Hepatocyte (in vitro differentiated cells): ENCODE measurements around the gene TCEANC2. TPM values are rescaled to one million over a fixed set of nuclear protein-coding genes. Genes with fewer than 3 reads are reported as not detected.

Experiments
- DNase-seq: peaks from one replicate; pipeline ENCODE4 v3.0.0-alpha.2; 2016; ENCODE audit warnings: low spot score
- H2AFZ ChIP-seq: fragments of 200-600 bp; sonication (generic); 2 replicates; pipeline ENCODE4 v1.6.0; 2016; ENCODE audit warnings: antibody characterized with exemption, mild to moderate bottlenecking
- H3K27ac ChIP-seq: fragments of 200-600 bp; sonication (generic); 2 replicates; pipeline ENCODE4 v1.5.1; 2016; ENCODE audit warnings: mild to moderate bottlenecking
- H3K27me3 ChIP-seq: fragments of 200-600 bp; sonication (generic); 2 replicates; pipeline ENCODE4 v1.6.1; 2016
- H3K36me3 ChIP-seq: fragments of 200-600 bp; sonication (generic); replicated peaks from 2 replicates; pipeline ENCODE4 v1.5.1; 2016; ENCODE audit warnings: low read depth; ENCODE audit not compliant: insufficient read depth
- H3K4me1 ChIP-seq: fragments of 200-600 bp; sonication (generic); 2 replicates; pipeline ENCODE4 v1.5.1; 2016; ENCODE audit warnings: mild to moderate bottlenecking, moderate library complexity; ENCODE audit not compliant: insufficient read depth
- H3K4me2 ChIP-seq: fragments of 200-600 bp; sonication (generic); 2 replicates; pipeline ENCODE4 v1.6.0; 2016
- H3K4me3 ChIP-seq: fragments of 200-600 bp; sonication (generic); 2 replicates; pipeline ENCODE4 v1.5.1; 2016; ENCODE audit warnings: mild to moderate bottlenecking
- H3K79me2 ChIP-seq: fragments of 200-600 bp; sonication (generic); 2 replicates; pipeline ENCODE4 v1.6.0; 2017; ENCODE audit warnings: mild to moderate bottlenecking
- H3K9me2 ChIP-seq: fragments of 200-600 bp; sonication (generic); replicated peaks from 2 replicates; pipeline ENCODE4 v1.6.0; 2017; ENCODE audit warnings: mild to moderate bottlenecking; ENCODE audit not compliant: insufficient read depth
- H3K9me3 ChIP-seq: fragments of 200-600 bp; sonication (generic); 2 replicates; pipeline ENCODE4 v1.5.1; 2016; ENCODE audit warnings: low read depth, mild to moderate bottlenecking
- H4K20me1 ChIP-seq: fragments of 200-600 bp; sonication (generic); 2 replicates; pipeline ENCODE4 v1.6.0; 2016; ENCODE audit warnings: mild to moderate bottlenecking; ENCODE audit not compliant: insufficient read depth, poor library complexity, severe bottlenecking
- CTCF ChIP-seq: fragments of 200-600 bp; sonication (generic); IDR thresholded peaks from 2 replicates; pipeline ENCODE4 v1.5.1; 2016; ENCODE audit warnings: antibody characterized with exemption, mild to moderate bottlenecking; ENCODE audit not compliant: poor library complexity
- EZH2 ChIP-seq: fragments of 200-600 bp; sonication (generic); IDR thresholded peaks from 2 replicates; pipeline ENCODE4 v1.6.1; 2016; ENCODE audit warnings: antibody characterized with exemption, mild to moderate bottlenecking, borderline replicate concordance
- EZH2phosphoT487 ChIP-seq: fragments of 200-600 bp; sonication (generic); IDR thresholded peaks from one replicate; pipeline ENCODE4 v1.6.1; 2018; ENCODE audit warnings: antibody characterized with exemption, mild to moderate bottlenecking, low read depth, moderate library complexity; ENCODE audit not compliant: unreplicated experiment, severe bottlenecking
- WGBS: methylation state at CpG from one replicate; pipeline ENCODE4 v1.1.6; 2016; ENCODE audit warnings: low lambda C conversion rate; ENCODE audit errors: missing lambda C conversion rate; 5-methylcytosine and 5-hydroxymethylcytosine counted together
- polyA plus RNA-seq: library from polyadenylated mRNA; unstranded; fragments of >200 nt; fragmentation: Nextera tagmentation; extraction: Ambion mirVana; gene quantifications from 2 replicates; pipeline ENCODE4 v1.2.1, GENCODE V29; 2016
- total RNA-seq: library from RNA; depleted of rRNA; stranded (reverse); fragments of >200 nt; gene quantifications from 2 replicates; pipeline ENCODE4 v1.2.3, GENCODE V29; 2014

The TCEANC2 gene
- total and polyA plus RNA-seq, 2 experiments from 2014 or later: 3.0 to 3.2 TPM

- 60% methylated on average over 5 of the region's 5 CpGs for WGBS
- Histone ChIP-seq H3K79me2 (no peaks in the 10 kb centered on the region), H3K4me2 (no peak overlapping the region), H3K27ac (no peak overlapping the region), H3K4me3 (no peak overlapping the region), H3K36me3 (no peaks in the 10 kb centered on the region), H3K27me3 (no peaks in the 10 kb centered on the region), H2AFZ (no peak overlapping the region), H3K9me3 (no peaks in the 10 kb centered on the region), H3K4me1 (peaks cover 8% of the 10 kb centered on the region), H3K9me2 (no peaks in the 10 kb centered on the region), H4K20me1 (no peaks in the 10 kb centered on the region)
- DNase-seq: no peak
- TF ChIP-seq CTCF (no peak), EZH2 (no peak), EZH2phosphoT487 (no peak)
These were observed 82.2 kb downstream of the TCEANC2 start for GRCh38 chr1:54135436-54136120.

GRCh38 chr1:54136269-54136896 lies 83.0 kb downstream of the TCEANC2 start:
- no peak overlapping the region for H3K4me2 ChIP-seq
- TF ChIP-seq EZH2: no peak
- no peak for TF ChIP-seq EZH2phosphoT487
- TF ChIP-seq CTCF: no peak
- 85% methylated on average over 17 of the region's 17 CpGs for WGBS
- no peaks in the 10 kb centered on the region for H3K9me3 ChIP-seq
- H3K36me3 ChIP-seq: no peaks in the 10 kb centered on the region
- no peak overlapping the region for H3K4me3 ChIP-seq
- peaks cover 8% of the 10 kb centered on the region for H3K4me1 ChIP-seq
- H4K20me1 ChIP-seq: no peaks in the 10 kb centered on the region
- DNase-seq: no peak
- no peak overlapping the region for H3K27ac ChIP-seq
- H3K27me3 ChIP-seq: no peaks in the 10 kb centered on the region
- H2AFZ ChIP-seq: no peak overlapping the region
- H3K79me2 ChIP-seq: no peaks in the 10 kb centered on the region
- no peaks in the 10 kb centered on the region for H3K9me2 ChIP-seq

GRCh38 chr1:54136963-54137533 lies 83.6 kb downstream of the TCEANC2 start:
- no peak for DNase-seq
- Histone ChIP-seq H2AFZ (no peak overlapping the region), H3K4me3 (no peak overlapping the region), H3K9me2 (no peaks in the 10 kb centered on the region), H3K9me3 (no peaks in the 10 kb centered on the region), H4K20me1 (no peaks in the 10 kb centered on the region), H3K79me2 (no peaks in the 10 kb centered on the region), H3K36me3 (no peaks in the 10 kb centered on the region), H3K27ac (no peak overlapping the region), H3K4me2 (no peak overlapping the region), H3K27me3 (no peaks in the 10 kb centered on the region), H3K4me1 (peaks cover 8% of the 10 kb centered on the region)
- WGBS: 80% methylated on average over 7 of the region's 7 CpGs
- TF ChIP-seq EZH2: no peak
- no peak for TF ChIP-seq CTCF
